GM10248 (cell line): ENCODE results near the gene HSPB6.

ENCODE experiments used
- CTCF ChIA-PET: fragments of 300-600 bp; sonication (Branson Sonifier 250); formaldehyde crosslinking; extraction: SDS; loops from one replicate; lab custom pipeline; 2021; ENCODE audit warnings: antibody characterized with exemption; lab: Yijun Ruan, JAX
- POLR2A ChIA-PET: fragments of 350-650 bp; sonication (Branson Sonifier 250); formaldehyde crosslinking; extraction: SDS; loops from one replicate; lab custom pipeline; 2020; ENCODE audit warnings: antibody characterized with exemption; lab: Yijun Ruan, JAX
- DNase-seq: peaks from one replicate; pipeline ENCODE4 v3.0.0; 2012; ENCODE audit errors: extremely low spot score
- CTCF ChIP-seq: IDR thresholded peaks from 2 replicates; pipeline ENCODE4 v1.5.1; 2012; ENCODE audit warnings: mild to moderate bottlenecking, low read depth; ENCODE audit errors: extremely low read depth, missing control alignments, control extremely low read depth

Gene HSPB6

GRCh38 chr19:35745328-35746086 is 11.3 kb downstream of the HSPB6 start, which contains the start of the genes PSENEN and U2AF1L4:
Gene PSENEN (plus strand): TSS chr19:35745651. CDS start chr19:35745931, 280 bp downstream.
Gene U2AF1L4 (minus strand): TSS chr19:35745418. CDS start chr19:35745391, 27 bp downstream.
- POLR2A ChIA-PET, result interaction anchor here (0.6 to 0.7 kb wide), 2 partner anchors 540 to 621 kb away, joined by 5 to 6 read pairs; no protein-coding TSS in a partner anchor
- peak; percentile 91 for DNase-seq
- CTCF ChIA-PET, result interaction anchor here (0.8 to 2.1 kb wide), 9 partner anchors 8 to 187 kb away, joined by 3 to 8 read pairs (median 4); no protein-coding TSS in a partner anchor
- TF ChIP-seq CTCF, result no peak

- CTCF ChIA-PET, result interaction anchor here (1.0 to 2.1 kb wide), 10 partner anchors 7 to 187 kb away, joined by 3 to 8 read pairs (median 4); no protein-coding TSS in a partner anchor
- DNase-seq, result peak; percentile 83
- POLR2A ChIA-PET, result interaction anchor here (0.6 to 1.0 kb wide), 4 partner anchors 14 to 620 kb away, joined by 3 to 15 read pairs (median 4); no protein-coding TSS in a partner anchor
- peak; percentile 18 for TF ChIP-seq CTCF
These were observed 12.2 kb downstream of the HSPB6 start for GRCh38 chr19:35744430-35745327.

GRCh38 chr19:35743640-35744429 is 13.0 kb downstream of the HSPB6 start:
- no peak for DNase-seq
- CTCF ChIA-PET, result interaction anchor here (1.0 to 2.1 kb wide), 7 partner anchors 12 to 188 kb away, joined by 3 to 8 read pairs (median 4); no protein-coding TSS in a partner anchor
- POLR2A ChIA-PET, result interaction anchor here (0.6 to 1.0 kb wide), 4 partner anchors 21 to 48 kb away, joined by 3 to 15 read pairs (median 8); no protein-coding TSS in a partner anchor
- TF ChIP-seq CTCF, result no peak

DNA sequence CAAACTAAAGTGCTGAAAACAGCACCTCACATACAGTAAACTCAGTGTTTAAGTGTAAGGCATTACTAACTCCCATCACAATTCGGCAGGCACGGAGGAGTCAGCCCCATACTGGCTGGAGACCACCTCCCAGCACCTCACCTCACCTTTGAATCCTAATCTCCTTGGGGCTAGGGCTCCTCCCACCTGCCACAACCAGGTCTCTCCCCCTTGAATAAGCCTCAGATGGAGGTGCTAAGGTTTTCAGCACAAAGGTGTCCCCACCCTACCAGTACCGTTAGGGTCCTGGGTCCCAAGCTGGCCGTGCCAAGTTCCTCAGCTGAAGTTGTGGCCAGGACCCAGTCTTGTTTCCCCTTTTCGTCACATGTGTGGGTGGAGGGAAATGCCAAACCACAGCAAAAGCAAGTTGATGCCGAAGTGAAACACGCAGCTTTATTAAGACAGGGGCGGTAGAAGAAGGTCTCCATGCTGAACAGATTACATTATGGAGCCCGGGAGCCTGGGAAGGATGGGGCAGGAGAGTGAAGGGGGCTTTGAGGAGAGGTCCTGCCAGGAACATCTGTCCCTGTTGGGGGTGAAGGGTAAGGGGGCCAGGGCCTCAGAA is 14.6 kb downstream of the HSPB6 start, which contains the start of gene IGFLR1:
IGFLR1 (minus strand) TSS at position 332 of the 604 bp plus-strand sequence. CDS start 1,272 bp downstream, outside the sequence.
- CTCF ChIA-PET, result interaction anchor here (1.1 to 1.5 kb wide), 3 partner anchors 15 to 189 kb away, joined by 3 to 5 read pairs (median 4); no protein-coding TSS in a partner anchor
- DNase-seq, result peak; percentile 70
- no peak for TF ChIP-seq CTCF
- POLR2A ChIA-PET, result interaction anchor here (0.6 to 1.2 kb wide), 2 partner anchors 24 to 184 kb away, joined by 4 read pairs; no protein-coding TSS in a partner anchor

DNA sequence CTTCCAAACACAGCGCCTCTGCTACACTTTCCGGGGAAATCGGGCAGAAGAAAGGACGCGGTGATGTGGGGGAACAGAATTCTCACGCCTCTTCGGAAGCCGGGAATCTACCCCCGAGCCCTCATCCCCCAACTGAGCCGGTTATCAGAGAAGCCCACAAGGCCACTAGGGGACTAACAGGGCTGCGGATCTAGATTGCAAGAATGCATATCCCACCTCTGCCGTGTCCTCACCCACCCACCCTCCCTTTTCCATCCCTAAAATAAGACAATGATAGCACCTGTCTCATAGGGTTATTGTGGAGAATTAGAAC is 15.7 kb downstream of the HSPB6 start:
- POLR2A ChIA-PET, result interaction anchor here (0.8 to 2.1 kb wide), 9 partner anchors 10 to 255 kb away, joined by 3 to 20 read pairs (median 7); no protein-coding TSS in a partner anchor
- TF ChIP-seq CTCF, result no peak
- CTCF ChIA-PET, result interaction anchor here (0.9 to 2.2 kb wide), 10 partner anchors 12 to 127 kb away, joined by 3 to 10 read pairs (median 3); partner anchors contain the start of gene APLP1
- no peak for DNase-seq
